K562 (cell line): ENCODE data around the gene FGF11. TPM values are rescaled to one million over a fixed set of nuclear protein-coding genes. Genes with fewer than 3 reads are reported as not detected.
A peak's percentile ranks its signal among the peaks of the same experiment; 100 is the strongest.

Experiments used
- DNMT1 ChIP-seq: fragments of 450-650 bp; IDR thresholded peaks from 2 replicates; pipeline ENCODE4 v1.6.1; 2016; ENCODE audit warnings: antibody characterized with exemption, mild to moderate bottlenecking
- FOSL1 ChIP-seq: fragments of 200-800 bp; sonication (Bioruptor generic); conservative IDR thresholded peaks from 2 replicates; pipeline ENCODE4 v1.6.1; 2016; ENCODE audit warnings: missing genetic modification characterization, missing compliant biosample characterization
- FOXA3 ChIP-seq, 2 experiments: fragments of 450-650 bp in 1 of 2; sonication (generic) in 1 of 2; formaldehyde crosslinking; IDR thresholded peaks in 1 of 2; conservative IDR thresholded peaks in 1 of 2; 2 replicates each; pipeline versions ENCODE4 v1.4.0 to v1.8.0; 2020 to 2022; ENCODE audit warnings: mild to moderate bottlenecking in 2 of 2, missing genetic modification reagents in 1 of 2
- HDAC1 ChIP-seq, 2 experiments: fragments of 450-650 bp; IDR thresholded peaks; 2 replicates each; pipeline ENCODE4 v1.6.1; 2016 to 2017; ENCODE audit warnings: inconsistent platforms in 1 of 2, mild to moderate bottlenecking in 1 of 2, moderate library complexity in 1 of 2
- KAT2B ChIP-seq: IDR thresholded peaks from one replicate; pipeline ENCODE4 v1.6.1; 2012; ENCODE audit warnings: low read depth, mild to moderate bottlenecking, control low read depth, inconsistent platforms, low read length, moderate library complexity
- KDM2B ChIP-seq: fragments of 250-450 bp; sonication (Bioruptor Pico); IDR thresholded peaks from 2 replicates; pipeline ENCODE4 v1.8.0; 2021; ENCODE audit warnings: mild to moderate bottlenecking, moderate library complexity
- NR2C1 ChIP-seq, 2 experiments: fragments of 450-650 bp; IDR thresholded peaks; 2 replicates each; pipeline ENCODE4 v1.6.1; 2017; ENCODE audit warnings: mild to moderate bottlenecking in 2 of 2, antibody characterized with exemption in 1 of 2, inconsistent platforms in 1 of 2, missing compliant biosample characterization in 1 of 2, missing genetic modification characterization in 1 of 2
- PTTG1 ChIP-seq: fragments of 450-650 bp; IDR thresholded peaks from 2 replicates; pipeline ENCODE4 v1.6.1; 2016; ENCODE audit warnings: low read depth, mild to moderate bottlenecking, missing genetic modification characterization, missing compliant biosample characterization
- RBM39 ChIP-seq: fragments of 200-400 bp; formaldehyde crosslinking; optimal IDR thresholded peaks from 2 replicates; pipeline ENCODE3; 2018; ENCODE audit warnings: low read depth, low read length
- SOX6 ChIP-seq: fragments of 450-650 bp; IDR thresholded peaks from 2 replicates; pipeline ENCODE4 v1.6.1; 2014; ENCODE audit warnings: mild to moderate bottlenecking
- TAF9B ChIP-seq: fragments of 450-650 bp; IDR thresholded peaks from 2 replicates; pipeline ENCODE4 v1.6.1; 2018; ENCODE audit warnings: mild to moderate bottlenecking; ENCODE audit not compliant: partially characterized antibody
- TAL1 ChIP-seq: fragments of 450-650 bp; IDR thresholded peaks from 2 replicates; pipeline ENCODE4 v1.6.1; 2016; ENCODE audit warnings: mild to moderate bottlenecking
- TBP ChIP-seq: optimal IDR thresholded peaks from 2 replicates; pipeline ENCODE3; 2011; ENCODE audit warnings: low read depth, low read length, improper control_type of control experiment
- TGIF2 ChIP-seq: sonication (generic); formaldehyde crosslinking; IDR thresholded peaks from 2 replicates; pipeline ENCODE4 v1.8.1; 2022; ENCODE audit warnings: mild to moderate bottlenecking, missing genetic modification reagents, moderate library complexity
- ZC3H11A ChIP-seq: IDR thresholded peaks from 2 replicates; pipeline ENCODE4 v1.6.1; 2012; ENCODE audit warnings: low read depth, low read length, improper control_type of control experiment
- ZFPM2 ChIP-seq: fragments of 250-450 bp; sonication (Bioruptor Pico); IDR thresholded peaks from 2 replicates; pipeline ENCODE4 v1.5.1; 2022; ENCODE audit warnings: mild to moderate bottlenecking
- ZNF140 ChIP-seq: fragments of 250-450 bp; sonication (Bioruptor Pico); IDR thresholded peaks from 2 replicates; pipeline ENCODE4 v1.8.0; 2021; ENCODE audit warnings: moderate library complexity, mild to moderate bottlenecking, inconsistent platforms
- ZNF408 ChIP-seq: fragments of 250-450 bp; sonication (Bioruptor Pico); IDR thresholded peaks from 2 replicates; pipeline ENCODE4 v1.4.0; 2020; ENCODE audit warnings: low read depth, mild to moderate bottlenecking, moderate library complexity
- ZNF507 ChIP-seq: conservative IDR thresholded peaks from 2 replicates; pipeline ENCODE4 v1.6.1; 2017; ENCODE audit warnings: missing genetic modification characterization, missing compliant biosample characterization
- polyA plus RNA-seq, 8 experiments: library from polyadenylated mRNA; depleted of rRNA in 4 of 8; stranded (reverse) in 5 of 8; unstranded in 3 of 8; fragments of >200 nt; fragmentation: Nextera tagmentation in 2 of 8; fragmentation: Illumina TruSeq in 1 of 8; extraction: Ambion mirVana in 2 of 8; extraction: Trizol in 1 of 8; gene quantifications; 2 replicates each; pipeline versions ENCODE4 v1.2.1 to v1.2.3, GENCODE V29; 2011 to 2014; ENCODE audit warnings: inconsistent platforms in 1 of 8, missing spikeins in 1 of 8
- total RNA-seq, 7 experiments: library from RNA; depleted of rRNA in 6 of 7; stranded (reverse); fragments of >200 nt in 6 of 7; fragmentation: Illumina TruSeq in 2 of 7; extraction: Trizol in 2 of 7; gene quantifications; 2 replicates each; pipeline versions ENCODE4 v1.2.1 to v1.2.3, GENCODE V29; 2011 to 2021; ENCODE audit warnings: low replicate concordance in 1 of 7
- TF ChIP-seq, protein P1 (sequence below): fragments of 250-450 bp; sonication (Bioruptor Pico); IDR thresholded peaks from 2 replicates; pipeline ENCODE4 v1.4.0; 2020; ENCODE audit warnings: mild to moderate bottlenecking, moderate library complexity
- TF ChIP-seq, protein P2 (sequence below), 2 experiments: fragments of 450-650 bp in 1 of 2; sonication (generic) in 1 of 2; formaldehyde crosslinking; conservative IDR thresholded peaks; 2 replicates each; pipeline versions ENCODE4 v1.4.0 to v1.8.1; 2020 to 2022; ENCODE audit warnings: mild to moderate bottlenecking in 1 of 2, missing genetic modification reagents in 1 of 2
- TF ChIP-seq, protein P3 (sequence below): fragments of 450-650 bp; formaldehyde crosslinking; IDR thresholded peaks from 2 replicates; pipeline ENCODE4 v1.4.0; 2020; ENCODE audit warnings: mild to moderate bottlenecking
- TF ChIP-seq, protein P4 (sequence below), 2 experiments: IDR thresholded peaks in 1 of 2; conservative IDR thresholded peaks in 1 of 2; 2 replicates each; pipeline ENCODE4 v1.6.1; 2016; ENCODE audit warnings: low read depth in 2 of 2, mild to moderate bottlenecking in 1 of 2, missing compliant biosample characterization in 1 of 2, missing genetic modification characterization in 1 of 2, moderate library complexity in 1 of 2

Gene FGF11
- total and polyA plus RNA-seq, 9 of the 15 experiments (the other 6 are each of a cell fraction or from before 2014, with no cell fraction given): 1.2 to 7.5 (median 3.0) TPM

DNA sequence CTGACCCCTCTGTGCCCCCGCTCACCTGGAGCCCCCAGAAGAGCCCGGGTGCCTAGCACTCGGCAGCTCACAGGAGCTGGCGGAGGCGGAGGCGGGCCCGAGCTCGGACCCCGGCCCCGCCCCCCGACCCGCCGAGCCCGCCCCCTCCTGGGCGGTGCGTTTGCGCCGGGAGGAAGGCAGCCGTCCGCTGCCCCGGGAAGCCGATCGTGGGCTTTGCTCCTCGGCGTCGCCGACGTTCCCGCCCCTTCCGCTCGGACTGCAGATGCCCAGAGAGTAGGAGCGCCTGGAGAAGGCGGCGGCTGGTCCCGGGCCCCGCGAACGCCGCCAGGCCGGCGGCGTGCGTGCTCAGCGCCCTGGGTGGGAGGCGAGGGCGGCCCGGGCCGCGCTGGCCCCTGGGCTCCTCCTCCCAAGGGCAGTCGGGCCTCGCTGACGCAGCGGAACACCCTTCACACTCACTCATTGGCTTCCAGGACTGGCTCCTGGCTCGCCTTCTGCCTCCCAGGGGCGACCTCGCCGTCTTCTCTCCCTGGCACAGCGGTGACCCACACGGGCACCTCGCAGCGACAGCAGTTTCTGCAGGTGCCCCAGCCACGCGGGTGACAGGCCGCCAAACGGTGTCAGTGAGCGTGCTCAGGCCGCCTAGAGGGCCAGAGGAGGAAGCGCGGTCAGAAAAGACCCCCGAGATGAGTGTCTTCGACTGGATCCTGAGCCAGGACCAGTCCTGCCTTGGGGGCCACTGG is 44.7 kb upstream of the FGF11 start, which contains the start of gene PLSCR3 (continued):
- TF ChIP-seq, protein P1, sequence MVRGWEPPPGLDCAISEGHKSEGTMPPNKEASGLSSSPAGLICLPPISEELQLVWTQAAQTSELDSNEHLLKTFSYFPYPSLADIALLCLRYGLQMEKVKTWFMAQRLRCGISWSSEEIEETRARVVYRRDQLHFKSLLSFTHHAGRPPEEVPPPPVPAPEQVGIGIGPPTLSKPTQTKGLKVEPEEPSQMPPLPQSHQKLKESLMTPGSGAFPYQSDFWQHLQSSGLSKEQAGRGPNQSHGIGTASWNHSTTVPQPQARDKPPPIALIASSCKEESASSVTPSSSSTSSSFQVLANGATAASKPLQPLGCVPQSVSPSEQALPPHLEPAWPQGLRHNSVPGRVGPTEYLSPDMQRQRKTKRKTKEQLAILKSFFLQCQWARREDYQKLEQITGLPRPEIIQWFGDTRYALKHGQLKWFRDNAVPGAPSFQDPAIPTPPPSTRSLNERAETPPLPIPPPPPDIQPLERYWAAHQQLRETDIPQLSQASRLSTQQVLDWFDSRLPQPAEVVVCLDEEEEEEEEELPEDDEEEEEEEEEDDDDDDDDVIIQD (CRISPR knock-in tag): no peak
- TF ChIP-seq KAT2B (no peak), TAF9B (no peak), TAL1 (no peak), SOX6 (no peak), ZNF408 (CRISPR knock-in tag) (no peak), ZC3H11A (no peak), DNMT1 (no peak), ZFPM2 (CRISPR knock-in tag) (no peak), KDM2B (CRISPR knock-in tag) (no peak), RBM39 (no peak), TBP (peak; percentile 6), FOXA3 (CRISPR knock-in tag; conservative IDR thresholded peaks at IDR 0.05 in 1 of 2, IDR thresholded peaks at IDR 0.05 in 1 of 2) (no peak), PTTG1 (no peak), NR2C1 (IDR thresholded peaks at IDR 0.05) (no peak), NR2C1 (tag; IDR thresholded peaks at IDR 0.05) (no peak), ZNF507 (tag) (no peak), HDAC1 (IDR thresholded peaks at IDR 0.05) (peak in 1 of 2 experiments; percentile 69; a peak in 2 of 4 replicates), ZNF140 (CRISPR knock-in tag) (no peak), TGIF2 (CRISPR knock-in tag) (no peak), FOSL1 (tag) (no peak; the same call in 1 of the 2 replicates)
- TF ChIP-seq, protein P2, sequence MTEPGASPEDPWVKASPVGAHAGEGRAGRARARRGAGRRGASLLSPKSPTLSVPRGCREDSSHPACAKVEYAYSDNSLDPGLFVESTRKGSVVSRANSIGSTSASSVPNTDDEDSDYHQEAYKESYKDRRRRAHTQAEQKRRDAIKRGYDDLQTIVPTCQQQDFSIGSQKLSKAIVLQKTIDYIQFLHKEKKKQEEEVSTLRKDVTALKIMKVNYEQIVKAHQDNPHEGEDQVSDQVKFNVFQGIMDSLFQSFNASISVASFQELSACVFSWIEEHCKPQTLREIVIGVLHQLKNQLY (CRISPR knock-in tag; conservative IDR thresholded peaks at IDR 0.05): no peak
- TF ChIP-seq, protein P3, sequence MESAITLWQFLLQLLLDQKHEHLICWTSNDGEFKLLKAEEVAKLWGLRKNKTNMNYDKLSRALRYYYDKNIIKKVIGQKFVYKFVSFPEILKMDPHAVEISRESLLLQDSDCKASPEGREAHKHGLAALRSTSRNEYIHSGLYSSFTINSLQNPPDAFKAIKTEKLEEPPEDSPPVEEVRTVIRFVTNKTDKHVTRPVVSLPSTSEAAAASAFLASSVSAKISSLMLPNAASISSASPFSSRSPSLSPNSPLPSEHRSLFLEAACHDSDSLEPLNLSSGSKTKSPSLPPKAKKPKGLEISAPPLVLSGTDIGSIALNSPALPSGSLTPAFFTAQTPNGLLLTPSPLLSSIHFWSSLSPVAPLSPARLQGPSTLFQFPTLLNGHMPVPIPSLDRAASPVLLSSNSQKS (CRISPR knock-in tag): no peak
- TF ChIP-seq, protein P4, sequence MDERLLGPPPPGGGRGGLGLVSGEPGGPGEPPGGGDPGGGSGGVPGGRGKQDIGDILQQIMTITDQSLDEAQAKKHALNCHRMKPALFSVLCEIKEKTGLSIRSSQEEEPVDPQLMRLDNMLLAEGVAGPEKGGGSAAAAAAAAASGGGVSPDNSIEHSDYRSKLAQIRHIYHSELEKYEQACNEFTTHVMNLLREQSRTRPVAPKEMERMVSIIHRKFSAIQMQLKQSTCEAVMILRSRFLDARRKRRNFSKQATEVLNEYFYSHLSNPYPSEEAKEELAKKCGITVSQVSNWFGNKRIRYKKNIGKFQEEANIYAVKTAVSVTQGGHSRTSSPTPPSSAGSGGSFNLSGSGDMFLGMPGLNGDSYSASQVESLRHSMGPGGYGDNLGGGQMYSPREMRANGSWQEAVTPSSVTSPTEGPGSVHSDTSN (CRISPR knock-in tag; IDR thresholded peaks at IDR 0.05; ENCODE audit: low read depth): no peak
- TF ChIP-seq, protein P4 (tag; conservative IDR thresholded peaks at IDR 0.05; ENCODE audit: low read depth): no peak
